ENCODE data around the gene TOX2.

TOX2 gene

DNA sequence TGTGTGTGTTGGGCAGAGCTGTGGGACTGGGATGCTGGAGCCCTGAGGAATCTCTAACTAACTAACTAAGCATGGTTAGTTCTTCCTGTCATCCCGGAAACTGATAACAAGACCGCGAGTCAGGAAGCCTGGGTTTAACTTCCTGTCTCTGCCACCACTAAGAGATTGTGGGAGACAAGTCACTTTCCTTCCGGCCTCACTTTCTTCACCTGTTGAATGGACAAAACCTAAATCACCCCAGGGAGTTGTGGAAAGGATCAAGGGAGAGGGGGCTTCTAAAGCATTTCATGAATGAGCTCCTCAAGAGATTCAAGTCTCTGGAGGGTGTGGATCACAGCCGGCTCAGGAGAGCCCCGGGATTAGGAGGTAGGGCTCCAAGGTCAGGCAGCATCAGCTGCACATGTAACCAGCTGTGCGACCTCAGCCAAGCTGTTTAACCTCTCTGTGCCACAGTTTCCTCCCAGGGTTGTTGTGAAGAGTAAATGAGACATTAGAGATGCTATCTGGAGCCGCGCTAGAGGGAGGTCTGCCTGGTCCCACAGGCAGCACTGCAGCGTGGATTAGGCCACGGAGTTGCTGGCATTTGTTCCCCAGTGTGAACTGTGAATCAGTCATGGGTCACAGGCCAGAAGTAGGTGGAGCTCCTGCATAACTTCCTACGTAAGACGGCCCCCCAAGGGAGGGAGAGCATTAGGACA lies 105.1 kb downstream of the TOX2 start:
- no peak for DNase-seq

DNA sequence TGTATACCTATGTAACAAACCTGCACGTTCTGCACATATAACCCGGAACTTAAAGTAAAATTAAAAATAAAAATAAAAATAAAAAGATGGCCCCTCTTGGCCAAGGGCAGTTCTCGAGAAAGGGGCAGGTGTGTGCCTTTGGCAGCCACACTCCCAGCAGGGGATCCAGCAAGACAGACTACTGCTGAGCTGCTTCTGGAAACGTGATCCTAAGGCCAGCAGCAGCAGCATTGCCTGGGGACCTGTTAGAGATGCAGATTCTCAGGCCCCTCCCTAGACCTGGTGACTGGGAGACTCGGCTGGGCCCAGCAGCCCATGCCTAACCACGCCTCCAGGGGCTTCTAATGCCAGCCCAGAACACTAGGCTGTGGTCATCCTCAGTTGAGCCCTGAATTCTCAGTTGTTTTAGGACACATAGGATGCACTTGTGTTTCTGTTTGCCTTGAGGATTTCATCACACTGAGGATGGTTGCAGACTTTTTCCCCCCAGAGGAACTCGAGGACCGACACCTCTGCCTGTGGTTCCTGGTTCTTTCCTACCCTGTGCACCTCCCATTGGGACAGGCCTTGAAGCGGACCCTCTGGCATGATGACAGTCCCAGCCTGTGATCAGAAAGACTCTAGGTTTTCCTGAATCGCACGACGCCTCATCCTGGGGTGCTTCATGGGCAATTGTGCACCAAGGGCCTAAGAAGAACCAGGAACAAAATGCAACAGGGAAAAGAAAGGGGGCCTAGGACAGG lies 105.9 kb downstream of the TOX2 start:
- DNase-seq: no peak

DNA sequence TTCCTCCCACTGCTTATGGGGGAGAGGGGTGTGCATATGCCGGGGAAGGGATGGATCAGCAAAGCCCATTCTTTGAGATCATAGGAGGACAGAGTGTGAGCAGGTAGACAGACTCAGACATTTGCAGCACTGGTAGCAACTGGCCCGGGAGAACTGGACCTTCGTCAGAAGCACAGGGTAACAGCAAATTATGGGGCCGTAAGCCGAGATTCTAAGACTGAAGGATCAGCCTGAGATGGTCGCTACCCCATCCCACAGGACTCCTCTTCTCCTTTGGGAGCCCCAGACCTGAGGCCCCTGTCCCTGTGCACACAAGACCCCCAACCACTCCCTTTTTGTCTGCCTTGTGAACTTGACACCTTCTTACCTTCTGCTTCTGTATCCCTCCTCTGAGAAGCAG lies 106.5 kb downstream of the TOX2 start:
- DNase-seq: no peak

DNA sequence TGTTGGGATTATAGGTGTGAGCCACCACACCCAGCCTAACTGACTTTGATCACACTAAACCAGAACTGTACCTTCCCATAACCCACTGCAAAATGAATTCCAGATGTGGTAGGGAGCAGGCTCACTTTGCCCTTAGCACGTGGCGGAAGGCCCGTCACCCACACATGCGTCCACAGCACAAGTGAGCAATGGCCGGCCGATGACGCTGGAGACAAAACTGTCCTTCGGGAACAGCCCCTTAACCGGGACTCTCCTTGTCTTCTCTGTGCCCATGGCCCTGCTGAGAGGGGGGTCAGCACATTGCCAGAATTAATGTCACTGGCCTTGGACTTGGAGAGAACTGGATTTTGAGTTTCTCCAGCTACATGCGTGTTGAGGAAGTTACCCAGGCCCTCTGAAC lies 107.2 kb downstream of the TOX2 start:
- no peak for DNase-seq

DNA sequence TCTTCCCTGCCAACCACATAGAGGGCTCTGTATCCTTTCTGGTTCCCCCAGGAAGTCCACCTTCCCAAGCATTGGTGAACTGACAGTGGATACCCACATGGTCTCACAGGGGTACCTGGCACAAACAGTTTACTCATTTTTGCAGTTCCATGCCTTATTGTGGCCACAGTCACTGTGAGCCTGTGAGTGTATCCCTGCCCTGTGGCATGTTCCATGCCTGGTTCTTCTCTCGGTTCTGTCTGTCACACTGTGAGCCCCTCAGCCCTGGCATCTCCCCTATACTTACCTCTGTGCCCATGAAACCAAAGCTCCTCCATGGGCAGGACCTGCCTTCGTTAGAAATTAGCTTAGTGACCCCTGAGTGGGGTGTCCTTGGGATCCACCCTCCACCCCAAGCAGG lies 107.8 kb downstream of the TOX2 start:
- no peak for DNase-seq

DNA sequence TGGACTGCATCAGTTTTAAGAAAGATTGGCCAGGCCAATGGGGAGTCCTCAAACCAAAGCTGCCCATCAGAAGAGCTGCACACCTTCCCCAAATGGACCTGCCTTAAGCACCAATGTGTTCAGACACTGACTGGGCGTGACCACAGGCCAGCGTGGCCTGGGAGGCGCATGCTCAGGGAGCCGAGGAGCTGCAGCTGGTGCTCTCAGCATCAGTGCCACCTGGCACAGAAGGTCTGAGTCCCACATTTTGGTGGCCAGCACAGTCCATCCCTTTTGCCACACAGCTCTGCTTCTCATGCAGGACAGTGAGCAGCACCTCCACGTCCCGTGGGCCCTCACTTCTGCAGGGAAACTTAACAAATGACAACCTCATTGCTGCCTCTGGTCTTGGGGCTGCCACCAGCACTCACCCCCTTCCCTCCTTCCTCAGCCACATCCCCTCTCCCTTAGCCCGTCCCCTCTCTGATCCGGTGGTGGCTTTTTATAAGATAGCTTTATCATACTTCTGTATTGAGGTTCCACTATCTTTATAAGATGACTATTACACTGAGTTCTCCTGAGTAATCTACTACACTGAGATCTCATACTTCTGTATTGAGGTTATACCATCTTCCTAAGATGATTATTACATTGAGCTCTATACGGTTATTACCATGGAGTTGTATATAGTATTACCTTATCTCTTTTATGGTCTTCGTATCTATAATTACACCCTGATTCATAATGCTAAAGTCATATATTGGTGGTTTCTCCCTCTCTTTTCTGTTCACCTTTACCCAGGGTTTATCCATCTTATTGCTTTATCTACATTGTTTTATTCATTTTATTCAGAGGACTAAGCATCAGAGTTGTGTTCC lies 109.1 kb downstream of the TOX2 start:
- no peak for DNase-seq

DNA sequence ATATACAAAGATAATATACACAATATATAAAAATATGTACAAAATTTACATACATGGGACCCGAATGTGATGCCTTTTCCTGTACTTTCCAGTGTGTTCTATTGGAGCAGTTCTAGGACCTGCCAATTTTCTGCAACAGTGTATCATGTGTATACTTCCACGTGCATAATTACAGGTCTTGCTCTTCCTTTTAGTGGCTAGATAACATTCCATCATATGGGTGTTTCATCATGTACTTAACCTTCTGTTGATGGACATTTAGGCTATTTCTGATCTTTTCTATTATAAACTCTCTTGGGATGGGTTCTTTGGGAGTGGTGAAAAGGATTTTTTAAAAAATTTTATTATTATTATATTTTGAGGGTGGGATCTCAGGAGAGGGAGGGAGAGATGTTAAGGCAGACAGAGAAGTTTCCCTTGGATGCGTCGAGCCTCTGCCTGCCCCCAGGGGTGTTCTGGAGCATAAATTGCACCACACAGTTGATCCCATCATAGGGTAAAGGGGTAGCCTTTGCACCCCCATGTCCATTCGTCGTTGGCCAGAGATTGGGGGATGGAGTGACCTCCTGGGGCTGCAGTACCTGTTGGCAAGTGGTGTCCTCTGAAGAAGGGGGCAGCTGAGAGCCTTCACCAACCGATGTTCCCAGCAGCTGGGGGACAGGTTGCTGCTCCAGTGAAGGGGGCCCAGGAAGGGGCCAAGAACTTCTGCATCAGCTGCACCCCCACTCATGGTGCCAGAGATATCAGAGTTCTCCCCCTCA lies 110.3 kb downstream of the TOX2 start:
- no peak for DNase-seq

DNA sequence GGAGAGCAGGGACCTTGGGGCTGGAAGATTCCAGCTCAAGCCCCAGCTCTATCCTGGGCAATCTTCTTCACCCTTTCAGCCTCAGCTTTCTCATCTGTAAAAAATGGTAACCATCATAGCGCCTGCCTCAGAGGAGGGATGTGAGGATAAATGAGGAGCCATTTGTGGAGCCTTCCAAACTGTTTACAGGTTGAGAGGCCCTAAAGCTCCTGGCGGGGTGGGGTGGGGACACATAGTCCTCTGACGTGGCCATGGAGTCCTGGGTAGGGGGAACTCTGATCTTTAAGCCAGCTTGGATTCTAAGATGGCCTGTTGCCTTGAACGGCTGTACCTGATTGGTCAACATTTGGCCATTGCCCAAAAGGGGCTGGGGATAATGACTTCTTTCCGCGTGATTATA lies 111.1 kb downstream of the TOX2 start:
- no peak for DNase-seq

DNA sequence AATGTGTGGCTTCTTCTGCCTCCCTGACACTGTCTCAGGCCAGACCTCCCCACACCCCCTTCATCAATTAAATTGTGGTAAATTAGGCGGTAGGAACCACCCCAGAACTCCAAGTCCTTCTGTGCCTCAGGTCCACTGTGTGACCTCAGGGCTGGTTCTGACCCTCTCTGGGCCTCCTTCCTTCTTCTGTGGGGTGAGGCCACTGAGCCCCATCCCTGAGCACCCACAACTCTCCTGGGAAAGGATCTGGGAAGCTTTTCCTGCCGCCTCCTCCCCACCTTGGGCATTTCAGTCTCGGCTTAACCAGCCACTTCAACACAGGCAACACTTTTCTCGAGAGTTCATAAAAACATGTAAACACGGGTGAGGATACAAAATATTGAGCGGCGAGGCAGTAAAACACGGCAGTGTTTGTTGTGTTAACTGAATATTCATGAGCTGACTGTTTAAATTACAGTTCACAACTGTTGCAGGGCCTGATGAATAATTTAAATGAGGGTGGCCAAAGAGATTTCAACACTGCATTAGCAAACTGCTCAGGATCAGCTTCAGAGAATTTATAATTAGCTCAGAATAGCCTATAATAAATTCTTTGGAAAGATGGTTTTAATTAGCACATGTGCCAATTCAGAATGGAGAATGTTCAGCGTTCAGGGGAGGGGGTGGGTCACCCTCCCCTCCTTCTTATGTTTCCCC lies 112.1 kb downstream of the TOX2 start:
- DNase-seq: no peak

DNA sequence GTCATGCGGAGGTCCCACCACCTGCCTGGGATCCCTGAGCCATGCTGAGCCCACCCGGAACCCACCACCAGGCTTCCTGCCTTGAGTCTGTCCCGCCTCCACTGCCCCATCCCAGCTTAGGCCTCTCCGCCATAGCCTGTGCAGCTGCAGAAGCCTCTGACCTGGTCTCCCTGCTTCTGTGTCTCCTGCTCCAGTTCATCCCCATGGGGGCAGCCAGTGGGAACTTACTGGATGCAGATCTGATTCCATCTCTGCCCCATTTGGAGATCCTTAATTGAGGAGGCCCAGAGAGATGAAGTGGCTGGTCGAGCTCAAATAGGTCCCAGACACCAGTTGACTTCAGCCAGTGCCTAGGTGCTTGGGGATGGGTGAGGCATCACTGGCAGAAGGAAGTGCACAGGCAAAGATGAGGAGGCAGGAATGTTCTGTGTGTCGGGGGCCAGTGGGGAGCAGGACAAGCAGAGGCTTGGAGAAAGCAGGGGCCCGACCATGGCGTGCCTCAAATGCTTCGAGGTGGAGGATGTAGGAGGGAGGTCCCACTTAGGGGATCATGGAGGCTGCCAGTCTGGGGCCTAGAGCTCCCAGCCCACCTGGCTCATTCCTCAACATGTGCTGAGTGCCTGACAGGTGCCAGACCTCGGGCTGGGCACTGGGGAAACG lies 112.8 kb downstream of the TOX2 start:
- no peak for DNase-seq

DNA sequence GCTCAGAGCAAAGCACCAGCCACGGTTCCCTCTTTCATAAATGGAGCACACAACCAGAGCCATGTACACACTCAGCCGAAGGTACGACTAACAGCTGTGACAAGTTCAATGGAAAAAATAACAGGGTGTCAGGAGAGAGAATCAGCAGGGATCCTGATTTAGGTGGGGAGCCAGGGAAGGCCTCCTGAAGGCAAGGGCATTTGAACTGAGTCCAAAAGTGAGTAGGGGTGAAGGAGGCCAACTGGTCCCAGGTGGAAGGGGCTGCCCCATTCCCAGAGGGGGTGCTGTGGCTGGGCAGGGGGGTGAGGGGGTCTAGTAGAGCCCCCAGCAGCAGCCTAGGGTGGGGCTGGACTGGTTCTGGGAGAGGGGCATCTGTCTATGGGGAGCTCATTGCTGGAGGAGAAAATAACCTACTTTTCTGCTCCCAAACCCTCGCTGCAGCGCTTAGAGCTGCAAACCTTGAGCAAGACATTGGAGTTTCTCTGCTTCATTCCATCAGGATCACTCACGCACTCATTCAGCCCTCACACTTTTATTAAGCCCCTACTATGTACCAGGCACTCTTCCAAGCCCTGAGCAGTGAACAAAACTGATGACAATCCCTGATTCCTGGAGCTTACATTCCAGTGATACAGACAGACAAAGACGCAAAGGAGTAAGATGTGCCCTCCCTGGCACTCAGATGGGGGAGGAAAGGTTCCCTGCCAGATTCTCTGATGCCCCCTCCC lies 113.5 kb downstream of the TOX2 start:
- DNase-seq: no peak

DNA sequence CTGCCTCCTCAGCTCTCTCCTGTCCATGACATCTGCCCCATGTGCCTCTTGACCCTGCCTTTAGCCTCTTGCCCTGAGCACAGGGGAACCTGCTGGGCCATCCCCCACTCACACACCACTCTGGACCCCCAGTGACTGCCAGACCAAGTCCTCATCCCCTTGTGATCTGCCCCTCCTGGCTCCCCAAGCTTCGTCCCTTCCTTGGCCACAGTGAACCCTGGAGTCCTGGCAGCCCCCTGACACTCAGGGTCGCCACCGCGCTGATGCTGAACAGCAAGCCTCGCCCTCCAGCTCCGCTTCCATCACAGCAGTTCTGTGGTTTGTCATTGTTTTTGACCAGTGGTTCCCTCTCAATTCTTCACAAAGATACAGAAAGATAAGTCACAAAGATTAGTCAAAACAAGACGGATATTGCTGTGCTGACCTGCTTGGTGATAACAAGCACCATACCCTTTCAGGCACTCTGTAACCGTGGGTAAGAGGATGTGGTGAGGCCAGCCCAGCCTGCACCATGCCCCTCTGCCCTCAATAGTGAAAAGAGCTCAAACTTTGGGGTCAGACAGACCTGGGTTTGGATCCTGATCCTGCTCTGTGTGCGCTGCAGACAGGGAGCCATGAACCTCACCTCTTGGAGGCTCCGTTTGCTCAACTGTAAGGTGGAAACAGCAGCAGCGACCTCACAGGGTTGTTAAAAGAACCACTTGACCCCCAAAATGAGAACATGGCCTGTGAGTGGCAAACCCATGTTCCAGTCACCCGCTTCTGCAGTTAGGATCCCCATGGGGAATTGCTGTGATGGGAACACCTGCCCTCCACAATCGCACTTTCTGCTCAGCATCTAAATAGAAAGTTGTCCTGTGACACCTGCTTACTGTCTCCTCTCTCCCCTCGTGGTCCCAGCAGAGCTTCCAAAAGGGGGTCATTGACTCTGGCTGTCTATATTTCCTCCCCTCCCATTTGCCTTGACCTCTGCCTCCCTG lies 114.5 kb downstream of the TOX2 start:
- DNase-seq: no peak

DNA sequence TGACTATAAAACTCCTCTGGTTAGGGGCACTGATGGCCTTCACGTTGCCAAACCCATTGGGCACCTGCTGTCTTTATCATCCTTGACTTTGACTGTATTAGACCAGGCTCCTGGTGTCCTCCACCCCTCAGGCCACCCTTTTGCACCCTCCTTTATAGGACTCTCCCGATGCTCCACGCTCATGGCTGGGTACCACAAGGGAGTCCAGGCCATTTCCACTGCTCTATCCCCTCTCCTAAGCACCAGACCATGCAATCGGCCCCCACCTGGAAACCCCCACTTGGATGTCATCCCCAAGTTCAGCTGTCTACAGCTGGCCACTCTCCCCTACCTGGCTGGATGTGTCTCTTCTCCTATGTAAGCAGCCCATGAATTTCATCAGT lies 115.2 kb downstream of the TOX2 start:
- DNase-seq: no peak

DNA sequence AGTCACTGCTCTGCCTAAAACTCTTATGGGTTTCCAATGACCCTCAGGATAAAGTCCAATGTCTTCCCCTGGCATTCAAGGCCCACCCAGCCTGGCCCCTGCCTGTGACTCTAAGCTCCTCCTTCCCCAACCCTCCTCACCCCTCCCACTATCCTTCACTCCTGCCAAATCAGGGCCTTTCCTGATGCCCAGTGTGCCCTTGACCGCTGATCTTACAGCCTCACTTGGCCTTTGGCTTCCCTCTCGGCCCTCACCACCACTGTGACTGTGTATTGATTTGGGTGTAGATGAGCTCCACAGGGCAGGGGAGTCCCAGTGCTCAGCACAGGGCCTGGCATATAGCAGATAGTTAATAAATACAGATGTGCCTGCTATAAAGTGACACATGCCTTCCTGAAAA lies 115.7 kb downstream of the TOX2 start:
- no peak for DNase-seq

DNA sequence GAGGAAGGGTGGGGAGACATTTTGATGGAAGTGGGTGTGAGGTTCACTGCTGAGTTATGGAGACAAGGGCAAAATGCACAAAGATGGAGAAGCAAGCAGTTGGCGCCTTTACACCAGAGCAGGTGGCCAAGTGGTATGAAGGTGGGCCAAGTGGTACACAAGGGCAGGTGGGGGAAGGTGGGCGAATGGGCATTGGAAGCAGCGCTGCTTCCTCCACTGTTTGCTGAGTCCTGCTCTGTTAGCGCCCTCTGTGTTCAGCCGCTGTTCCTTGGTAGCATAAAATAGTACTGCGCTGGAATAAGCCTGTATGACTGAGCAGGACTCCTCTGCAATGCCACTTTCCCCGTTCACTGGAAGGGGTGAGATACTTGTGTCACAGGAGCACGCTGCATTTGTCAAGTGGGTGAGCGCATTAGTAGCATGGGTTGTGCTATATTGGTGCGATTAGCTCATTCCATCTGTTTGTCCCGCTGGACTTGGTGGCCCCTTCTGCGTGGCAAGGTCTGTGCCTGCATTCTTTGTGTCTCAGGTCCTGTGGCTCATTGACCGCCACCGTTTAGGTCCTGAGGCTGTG lies 116.4 kb downstream of the TOX2 start:
- no peak for DNase-seq

DNA sequence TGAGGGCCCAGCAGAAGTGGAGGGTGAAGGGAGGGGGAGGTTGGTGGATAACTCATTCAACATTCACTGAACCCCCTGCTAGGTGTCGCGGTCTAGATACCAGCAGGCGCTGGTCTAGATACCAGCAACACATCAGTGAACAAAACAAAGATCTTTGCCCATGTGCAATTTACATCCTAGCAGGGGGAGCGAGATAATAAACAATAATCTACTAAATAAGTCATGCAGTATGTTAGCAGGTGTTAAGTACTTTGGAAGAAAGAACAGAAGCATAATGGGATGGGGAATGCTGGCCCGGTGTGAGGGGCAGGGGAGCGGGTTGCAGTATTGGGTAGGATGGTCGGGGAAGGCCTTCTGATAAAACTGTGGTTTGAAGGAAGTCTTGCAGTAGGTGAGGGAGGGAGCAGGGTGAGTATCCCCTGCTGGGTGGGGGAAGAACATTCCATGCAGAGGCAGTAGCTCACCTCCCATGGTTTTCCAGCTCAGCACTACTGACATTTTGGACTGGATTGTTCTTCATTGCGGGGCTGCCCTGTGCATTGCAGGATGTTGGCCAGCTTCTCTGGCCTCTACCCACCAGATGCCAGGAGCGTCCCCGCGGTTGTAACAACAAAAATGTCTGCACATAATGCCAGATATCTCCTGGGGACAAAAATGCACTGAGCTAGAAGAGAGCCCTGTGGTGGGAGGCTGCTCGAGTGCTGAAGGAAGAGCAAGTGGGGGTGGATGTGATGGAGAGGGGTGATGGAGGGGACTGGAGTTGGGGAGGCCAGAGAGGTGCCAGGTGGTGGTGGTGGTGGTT lies 117.3 kb downstream of the TOX2 start:
- DNase-seq: no peak

DNA sequence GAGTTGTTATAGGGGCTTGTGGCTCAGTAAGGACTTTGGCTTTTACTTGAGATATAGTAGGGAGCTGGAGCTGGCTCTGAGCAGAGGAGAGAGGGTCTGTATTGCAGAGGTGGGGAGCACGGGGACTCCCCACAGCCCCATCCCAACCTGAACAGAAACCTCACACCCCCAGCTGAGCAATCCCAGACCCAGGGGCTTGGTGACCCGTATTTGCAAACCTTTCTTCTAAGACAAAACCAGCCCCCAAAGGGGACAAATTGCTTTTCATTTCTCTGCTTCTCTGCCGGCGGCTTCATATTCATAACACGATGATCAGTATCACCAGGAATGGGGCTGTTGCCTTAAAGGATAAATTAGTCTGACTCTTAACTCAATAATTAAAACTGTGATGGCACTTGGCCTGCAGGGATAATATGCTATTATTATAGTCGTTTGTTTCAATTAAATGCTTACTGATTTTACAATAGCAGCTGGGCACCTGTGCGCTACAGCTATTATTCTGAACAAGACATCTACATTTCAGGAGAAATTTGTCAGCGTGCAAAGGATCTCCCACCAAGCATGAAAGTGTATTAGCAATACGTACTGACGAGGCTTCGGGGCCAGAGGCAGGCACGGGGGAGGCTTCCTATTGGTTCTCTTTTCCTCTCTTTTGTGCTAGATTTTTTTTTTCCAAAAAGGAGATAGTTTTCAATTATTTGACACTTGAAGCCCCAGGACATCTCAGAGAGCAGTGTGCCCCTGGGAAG lies 118.1 kb downstream of the TOX2 start:
- DNase-seq: no peak

DNA sequence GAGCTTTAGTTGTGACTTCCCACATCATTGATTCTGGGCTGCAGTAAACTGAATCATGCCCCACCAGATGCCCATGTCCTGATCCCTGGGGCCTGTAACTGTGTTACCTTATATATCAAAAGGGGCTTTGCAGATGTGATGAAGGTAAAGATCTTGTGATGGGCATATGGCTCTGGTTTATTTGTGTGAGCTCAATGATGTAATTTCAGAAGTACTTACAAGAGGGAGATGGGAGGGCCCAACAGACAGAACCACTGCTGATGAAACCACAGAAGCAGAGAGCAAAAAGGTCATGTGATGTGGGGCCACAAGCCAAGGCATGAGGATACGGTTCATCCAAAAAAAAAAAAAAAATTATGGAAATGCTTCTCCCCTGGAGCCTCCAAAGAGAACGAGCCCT lies 118.7 kb downstream of the TOX2 start:
- no peak for DNase-seq
